ENCODE results near the gene PGPEP1.
"Not testable (repeated sequence)": the region's sequence is repeated elsewhere in the genome, so short reads cannot be mapped to it uniquely, and the experiment has no call there.

Gene PGPEP1

GRCh38 chr19:18363787-18364186 lies 23.4 kb downstream of the PGPEP1 start:
- DNase-seq (ENCODE audit: insufficient read length, low spot score) (no peak), FAIRE-seq (no peak)

GRCh38 chr19:18364277-18364825 lies 24.0 kb downstream of the PGPEP1 start:
- not testable (repeated sequence) for FAIRE-seq; DNase-seq (ENCODE audit: insufficient read length, low spot score)

- FAIRE-seq (peak; percentile 51), DNase-seq (ENCODE audit: insufficient read length, low spot score) (peak; percentile 30)
These were observed 24.6 kb downstream of the PGPEP1 start for GRCh38 chr19:18364826-18365528.

DNA sequence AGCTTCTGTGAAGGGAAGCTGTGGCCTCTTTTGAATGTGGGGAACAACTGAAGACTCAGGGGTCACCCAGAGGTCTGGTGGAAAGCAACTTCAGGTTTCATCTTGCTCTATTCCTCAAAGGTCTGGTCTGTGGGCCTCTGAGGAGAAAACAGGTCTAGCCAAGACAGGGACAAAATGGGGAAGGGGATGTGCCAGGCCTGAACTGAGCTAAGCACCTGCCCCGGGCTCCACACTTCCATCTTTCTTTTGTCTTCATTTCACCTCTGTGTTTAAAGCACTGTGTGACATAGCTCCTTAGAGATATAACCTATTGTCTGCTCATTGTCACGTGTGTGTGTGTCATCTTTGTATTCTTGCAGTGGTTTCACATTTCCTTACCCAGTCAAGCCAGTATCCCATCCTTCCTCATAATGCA lies 25.6 kb downstream of the PGPEP1 start:
- FAIRE-seq (no peak), DNase-seq (ENCODE audit: insufficient read length, low spot score) (no peak)

GRCh38 chr19:18368504-18369222 lies 28.3 kb downstream of the PGPEP1 start:
- no peak for FAIRE-seq
- no peak for DNase-seq (ENCODE audit: insufficient read length, low spot score)

- FAIRE-seq: no peak
- DNase-seq (ENCODE audit: insufficient read length, low spot score): no peak
These were observed 33.1 kb downstream of the PGPEP1 start for GRCh38 chr19:18373407-18373891.

- peak; percentile 94 for FAIRE-seq
These were observed 33.7 kb downstream of the PGPEP1 start for GRCh38 chr19:18373892-18374629.

GRCh38 chr19:18377026-18377425 lies 36.6 kb downstream of the PGPEP1 start:
- FAIRE-seq (no peak), DNase-seq (ENCODE audit: insufficient read length, low spot score) (no peak)

More at GRCh38 chr19:18373892-18374629, 33.7 kb downstream of the PGPEP1 start:
- DNase-seq (ENCODE audit: insufficient read length, low spot score): peak; percentile 90

- no peak for FAIRE-seq
These were observed 39.7 kb downstream of the PGPEP1 start for GRCh38 chr19:18379803-18380747.

GRCh38 chr19:18380843-18381242 lies 40.4 kb downstream of the PGPEP1 start:
- FAIRE-seq (no peak), DNase-seq (ENCODE audit: insufficient read length, low spot score) (no peak)

More at GRCh38 chr19:18379803-18380747, 39.7 kb downstream of the PGPEP1 start:
- no peak for DNase-seq (ENCODE audit: insufficient read length, low spot score)

DNA sequence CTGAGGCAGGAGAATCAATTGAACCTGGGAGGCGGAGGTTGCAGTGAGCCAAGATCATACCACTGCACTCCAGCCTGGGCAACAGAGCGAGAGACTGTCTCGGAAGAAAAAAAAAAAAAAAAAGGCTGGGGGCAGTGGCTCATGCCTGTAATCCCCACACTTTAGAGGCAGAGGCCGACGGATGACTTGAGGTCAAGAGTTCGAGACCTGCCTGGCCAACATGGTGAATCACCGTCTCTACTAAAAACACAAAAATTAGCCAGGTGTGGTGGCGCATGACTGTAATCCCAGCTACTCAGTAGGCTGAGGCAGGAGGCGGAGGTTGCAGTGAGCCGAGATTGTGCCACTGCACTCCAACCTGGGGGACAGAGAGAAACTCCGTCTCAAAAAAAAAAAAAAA lies 43.2 kb downstream of the PGPEP1 start:
- DNase-seq (ENCODE audit: insufficient read length, low spot score); FAIRE-seq: not testable (repeated sequence)

DNA sequence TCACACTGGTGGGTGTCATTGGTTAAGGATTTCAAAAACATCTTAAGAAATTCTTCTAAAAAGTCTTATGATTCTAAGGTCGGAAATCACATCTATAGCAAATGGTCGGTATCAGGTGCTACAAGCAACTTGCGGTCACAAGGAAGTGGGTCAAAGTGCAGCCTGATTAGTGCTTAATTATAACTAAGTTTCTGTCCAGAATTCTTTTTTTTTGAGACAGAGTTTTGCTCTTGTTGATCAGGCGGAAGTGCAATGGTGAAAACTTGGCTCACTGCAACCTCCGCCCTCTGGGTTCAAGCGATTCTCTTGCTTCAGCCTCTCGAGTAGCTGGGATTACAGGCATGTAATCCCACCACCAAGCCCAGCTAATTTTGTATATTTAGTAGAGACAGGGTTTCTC lies 44.4 kb downstream of the PGPEP1 start:
- DNase-seq (ENCODE audit: insufficient read length, low spot score) (no peak), FAIRE-seq (no peak)

GRCh38 chr19:18385359-18385674 lies 44.9 kb downstream of the PGPEP1 start:
- no peak for FAIRE-seq

DNA sequence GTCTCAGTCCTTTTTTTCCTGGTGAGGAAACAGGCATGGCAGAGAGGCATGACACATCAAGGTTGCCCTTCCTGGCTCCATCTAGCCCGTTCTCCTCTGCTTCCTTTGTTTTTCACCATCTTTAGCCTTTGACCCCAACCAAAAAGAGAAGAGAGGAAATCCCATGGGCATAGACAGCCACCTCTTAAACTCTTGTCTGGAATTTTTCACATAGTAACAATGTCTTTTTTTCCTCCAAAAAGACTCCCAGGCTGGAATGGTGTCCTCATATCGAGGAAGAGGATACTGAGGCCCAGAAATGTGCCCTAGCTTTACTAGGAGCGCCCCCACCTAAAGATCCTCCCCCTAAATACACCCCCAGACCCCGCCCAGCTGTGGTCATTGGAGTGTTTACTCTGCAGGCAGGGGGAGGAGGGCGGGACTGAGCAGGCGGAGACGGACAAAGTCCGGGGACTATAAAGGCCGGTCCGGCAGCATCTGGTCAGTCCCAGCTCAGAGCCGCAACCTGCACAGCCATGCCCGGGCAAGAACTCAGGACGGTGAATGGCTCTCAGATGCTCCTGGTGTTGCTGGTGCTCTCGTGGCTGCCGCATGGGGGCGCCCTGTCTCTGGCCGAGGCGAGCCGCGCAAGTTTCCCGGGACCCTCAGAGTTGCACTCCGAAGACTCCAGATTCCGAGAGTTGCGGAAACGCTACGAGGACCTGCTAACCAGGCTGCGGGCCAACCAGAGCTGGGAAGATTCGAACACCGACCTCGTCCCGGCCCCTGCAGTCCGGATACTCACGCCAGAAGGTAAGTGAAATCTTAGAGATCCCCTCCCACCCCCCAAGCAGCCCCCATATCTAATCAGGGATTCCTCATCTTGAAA lies 45.5 kb downstream of the PGPEP1 start, which contains the start of gene GDF15:
Gene GDF15 (plus strand): TSS at position 484 of the 868 bp plus-strand sequence. CDS start 32 bp downstream, at position 516.
- DNase-seq (ENCODE audit: insufficient read length, low spot score) (no peak), FAIRE-seq (no peak)

More at GRCh38 chr19:18385359-18385674, 44.9 kb downstream of the PGPEP1 start:
- no peak for DNase-seq (ENCODE audit: insufficient read length, low spot score)

DNA sequence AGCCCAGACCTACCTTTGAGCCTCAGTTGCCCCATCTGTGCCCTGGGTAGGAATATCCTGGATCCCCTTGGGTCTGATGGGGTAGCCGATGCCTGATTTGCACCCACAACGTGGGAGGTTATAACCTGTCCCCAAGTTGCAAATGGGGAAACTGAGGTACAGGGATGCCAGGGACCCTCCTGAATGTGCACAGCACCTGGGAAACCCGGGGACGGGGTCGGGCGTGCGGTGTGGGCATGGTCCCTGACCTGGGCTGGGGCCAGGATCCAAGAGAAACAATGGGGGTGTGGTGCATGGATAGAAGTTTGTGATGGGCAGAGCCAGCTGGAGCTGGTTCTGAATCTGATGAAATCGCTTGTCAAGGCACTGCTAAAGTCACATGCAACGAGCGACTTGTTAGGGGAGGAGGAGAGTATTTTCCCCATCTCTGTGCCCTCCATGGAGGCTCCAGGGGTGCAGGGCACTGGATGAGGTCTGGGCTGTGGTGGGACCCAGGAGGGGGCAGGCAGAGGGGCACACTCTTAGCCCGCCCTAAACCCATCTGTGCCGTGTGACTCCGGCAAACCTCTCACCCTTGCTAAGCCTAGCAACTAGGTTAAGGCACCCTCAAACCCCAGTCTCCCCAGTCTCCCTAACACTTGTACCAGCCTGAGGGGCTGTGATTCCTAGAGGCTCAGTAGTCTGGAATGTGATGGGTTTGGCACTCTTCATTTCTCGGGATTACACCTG lies 46.3 kb downstream of the PGPEP1 start:
- no peak for FAIRE-seq
- DNase-seq (ENCODE audit: insufficient read length, low spot score): no peak

GRCh38 chr19:18388100-18388959 lies 47.9 kb downstream of the PGPEP1 start:
- FAIRE-seq (peak; percentile 80), DNase-seq (ENCODE audit: insufficient read length, low spot score) (peak; percentile 91)

Measured in GM19239 (cell line).